HG03460 (cell line): Measurements from ENCODE around the gene NFIB.

ENCODE experiments used
- ATAC-seq: cut with Tn5 transposase; IDR thresholded peaks from one replicate; pipeline ENCODE4 v1.9.1; 2021; ENCODE audit not compliant: unreplicated experiment

NFIB gene

DNA sequence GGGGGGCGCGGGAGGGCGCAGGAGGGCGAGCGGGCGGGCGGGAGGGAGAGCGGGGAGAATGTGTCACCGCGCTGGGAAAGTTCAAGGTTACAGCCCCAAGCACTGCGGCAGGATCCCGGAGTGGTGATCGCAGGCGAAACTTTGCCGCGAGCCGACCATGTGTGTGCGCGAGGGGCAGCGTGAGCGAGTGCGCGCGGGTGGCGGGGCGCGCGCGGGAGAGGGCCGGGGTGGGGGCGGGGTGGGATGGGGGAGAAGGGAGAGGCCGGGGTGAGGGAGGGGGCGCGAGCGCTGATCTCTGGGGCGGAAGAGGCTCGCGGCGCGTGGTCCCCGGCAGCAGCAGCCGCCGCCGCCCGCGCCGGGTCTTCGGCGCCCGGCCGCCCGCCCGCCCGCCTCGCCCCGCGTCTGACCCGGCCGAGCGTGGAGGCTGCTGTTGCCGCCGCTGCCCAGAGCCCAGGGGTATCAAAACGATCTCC lies at the start of gene NFIB:
TSS of gene NFIB (minus strand) at position 191 of the 473 bp plus-strand sequence. CDS start 630 bp downstream, outside the sequence.
- ATAC-seq, result no peak

DNA sequence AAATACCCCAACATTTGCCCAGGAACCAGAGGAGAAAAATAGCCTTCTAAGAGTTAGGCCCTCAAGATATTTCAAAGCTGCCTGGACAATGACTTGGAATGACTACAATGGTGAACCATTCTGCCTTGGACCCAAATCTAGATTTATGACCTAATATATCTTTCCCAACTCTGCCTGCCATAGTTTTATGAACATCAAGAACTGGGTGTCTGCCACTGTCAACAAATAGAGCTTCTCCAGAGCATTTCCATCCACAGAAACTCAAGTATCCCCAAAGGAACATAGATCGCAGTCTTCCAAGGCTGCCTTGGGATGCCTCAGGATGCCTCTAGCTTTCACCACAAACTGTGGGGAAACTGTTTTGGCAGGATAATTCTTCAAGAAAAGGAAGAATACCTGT lies 48.2 kb upstream of the NFIB start:
- ATAC-seq, result no peak

GRCh38 chr9:14361074-14361473 lies 47.1 kb upstream of the NFIB start:
- ATAC-seq, result no peak

DNA sequence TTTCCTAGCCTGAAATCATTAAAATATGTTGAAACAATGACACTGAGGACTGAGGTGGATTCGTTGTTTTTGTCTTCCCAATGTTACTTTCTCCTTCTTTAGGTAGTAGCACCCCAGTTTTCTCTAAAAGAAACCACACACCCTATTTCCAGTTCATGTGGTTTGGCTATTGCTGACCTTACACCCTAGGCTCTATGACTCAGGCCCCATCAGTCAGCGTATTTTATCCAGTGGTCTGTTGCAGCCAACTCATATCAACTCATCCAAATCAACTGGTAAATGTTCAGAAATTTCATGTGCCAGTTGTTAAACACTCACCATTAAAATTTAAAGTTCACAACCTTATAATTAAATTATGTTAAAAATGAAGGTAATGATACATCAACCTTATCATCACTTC lies 44.6 kb upstream of the NFIB start:
- ATAC-seq, result no peak

GRCh38 chr9:14356351-14357265 lies 42.7 kb upstream of the NFIB start:
- no peak for ATAC-seq

DNA sequence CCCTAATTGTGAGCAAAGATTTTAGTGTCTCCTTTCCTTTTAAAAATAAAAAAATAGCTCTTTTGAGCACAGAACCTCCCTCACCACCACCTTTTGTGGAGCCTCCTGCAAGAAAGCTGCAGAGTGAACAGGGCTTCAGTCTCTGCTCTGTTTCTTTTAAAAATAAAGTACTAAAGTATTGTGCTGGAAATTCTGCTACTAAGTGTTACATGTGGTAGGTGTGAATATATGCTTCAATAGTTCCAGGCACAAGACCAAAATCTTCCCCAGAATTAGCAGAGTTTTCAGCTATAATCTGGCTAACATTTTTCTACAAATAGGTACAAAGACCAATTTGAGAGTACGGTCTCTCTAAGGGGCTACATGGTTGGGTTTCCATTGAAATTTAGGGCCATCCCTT lies 40.3 kb upstream of the NFIB start:
- no peak for ATAC-seq

GRCh38 chr9:14353222-14354056 lies 39.5 kb upstream of the NFIB start:
- ATAC-seq, result peak; percentile 94

GRCh38 chr9:14352503-14352902 lies 38.6 kb upstream of the NFIB start:
- no peak for ATAC-seq

GRCh38 chr9:14351221-14351836 lies 37.4 kb upstream of the NFIB start:
- no peak for ATAC-seq

DNA sequence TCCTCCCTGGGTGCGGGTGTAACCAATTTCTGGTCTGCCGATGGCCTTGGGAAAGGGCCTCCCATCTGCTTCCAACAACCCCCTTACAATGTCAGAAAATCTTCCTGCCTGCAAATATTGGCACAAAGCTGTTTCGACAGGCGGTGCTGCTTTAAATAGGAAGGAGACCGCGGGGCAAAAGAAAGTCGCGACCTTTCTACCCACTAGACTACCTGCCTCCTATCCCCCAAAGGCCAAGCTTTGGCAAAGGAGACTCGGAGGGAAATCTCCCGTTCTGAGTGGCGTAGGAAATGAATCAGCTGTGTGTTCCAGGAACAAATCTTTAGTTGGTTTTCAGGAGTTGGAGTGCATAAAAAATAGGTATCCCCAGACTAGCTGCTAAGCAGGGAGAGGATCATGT lies 36.8 kb upstream of the NFIB start:
- ATAC-seq, result no peak

GRCh38 chr9:14350349-14350728 lies 36.4 kb upstream of the NFIB start:
- ATAC-seq, result no peak

DNA sequence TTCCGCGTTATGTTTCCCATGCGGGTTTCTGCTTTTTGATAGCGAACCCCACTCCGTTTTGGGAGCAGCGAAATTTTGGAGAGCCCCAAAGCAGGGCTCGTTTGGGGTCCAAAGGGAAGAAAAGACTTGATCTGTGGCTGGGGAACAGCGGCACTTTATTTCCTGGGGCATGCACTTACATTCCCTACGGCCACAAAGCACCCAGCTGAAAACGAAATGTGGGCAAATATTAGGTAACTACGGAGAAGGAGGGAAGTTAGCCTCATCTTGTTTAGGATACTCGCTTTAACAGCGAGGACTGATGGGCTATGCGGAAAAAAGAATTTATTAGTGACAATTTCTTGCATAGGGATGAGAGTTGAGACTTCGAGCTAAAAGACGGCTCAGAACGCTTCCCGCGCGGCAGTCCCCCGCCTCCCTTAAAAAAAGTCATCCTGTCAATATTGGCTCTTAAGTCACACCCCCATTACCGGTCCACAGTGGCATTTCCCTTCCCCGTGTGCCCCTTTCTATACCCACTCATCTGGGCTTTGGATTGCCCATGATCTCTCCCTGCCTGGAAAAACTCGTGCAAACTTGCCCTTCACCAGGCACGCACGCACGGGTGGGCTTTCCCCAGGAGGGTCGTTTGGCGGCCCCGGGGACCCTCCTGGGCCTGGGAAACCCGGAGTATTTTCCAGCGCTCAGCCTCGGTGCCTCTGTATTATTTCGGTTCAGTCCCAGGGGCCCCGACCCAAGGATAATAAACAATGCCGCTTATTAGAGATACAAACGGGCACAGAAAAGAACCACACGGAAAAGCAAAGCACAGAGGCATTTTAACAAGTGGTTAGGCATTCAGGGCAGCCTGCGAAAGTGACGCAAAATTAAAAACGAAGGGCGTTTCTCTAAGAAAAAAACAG lies 35.8 kb upstream of the NFIB start:
- no peak for ATAC-seq

GRCh38 chr9:14349146-14349446 lies 35.2 kb upstream of the NFIB start:
- no peak for ATAC-seq

GRCh38 chr9:14348373-14349145 lies 34.6 kb upstream of the NFIB start:
- ATAC-seq, result no peak

DNA sequence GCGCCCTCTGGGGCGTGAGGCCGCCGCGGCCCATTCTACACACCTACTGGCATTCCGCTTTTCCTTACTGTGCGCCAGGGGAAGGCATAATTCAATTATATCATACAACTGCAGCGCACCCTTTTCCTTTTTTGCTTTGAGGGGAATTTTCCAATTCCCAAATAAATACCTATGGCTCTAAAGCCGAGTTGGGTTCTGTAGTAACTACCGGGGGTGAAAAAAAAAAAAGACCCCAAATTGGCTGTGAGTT lies 34.1 kb upstream of the NFIB start:
- no peak for ATAC-seq

- no peak for ATAC-seq
Observed at GRCh38 chr9:14347406-14348122, 33.6 kb upstream of the NFIB start.

DNA sequence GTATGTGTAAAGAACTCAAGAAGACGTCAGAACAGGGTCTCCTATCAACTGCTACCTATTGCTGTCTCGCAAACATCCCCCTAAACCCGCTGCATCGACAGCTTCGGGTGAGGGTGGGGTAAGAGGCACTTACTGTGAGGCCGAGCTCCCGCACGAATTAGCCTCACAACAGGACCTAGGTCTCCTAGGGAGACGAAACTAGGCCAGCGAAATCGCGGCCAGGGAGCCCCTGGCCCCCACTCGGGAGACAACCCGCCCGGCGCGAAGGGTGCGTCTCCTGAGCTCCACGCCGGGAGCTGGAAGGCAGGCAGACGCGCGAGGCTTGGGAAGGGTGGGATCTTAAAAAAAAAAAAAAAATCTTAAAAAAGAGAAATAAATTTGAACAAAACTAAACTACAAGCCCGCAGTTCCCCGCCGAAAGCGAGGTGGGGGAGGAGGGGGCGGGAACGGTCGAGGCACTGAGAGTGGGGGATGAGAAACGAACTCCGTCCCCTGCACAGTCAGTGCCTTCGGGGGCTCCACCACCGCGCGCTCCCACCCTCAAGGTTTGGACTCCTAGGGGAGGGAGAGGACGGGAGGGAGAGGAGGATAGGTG lies 33.0 kb upstream of the NFIB start:
- ATAC-seq, result no peak

DNA sequence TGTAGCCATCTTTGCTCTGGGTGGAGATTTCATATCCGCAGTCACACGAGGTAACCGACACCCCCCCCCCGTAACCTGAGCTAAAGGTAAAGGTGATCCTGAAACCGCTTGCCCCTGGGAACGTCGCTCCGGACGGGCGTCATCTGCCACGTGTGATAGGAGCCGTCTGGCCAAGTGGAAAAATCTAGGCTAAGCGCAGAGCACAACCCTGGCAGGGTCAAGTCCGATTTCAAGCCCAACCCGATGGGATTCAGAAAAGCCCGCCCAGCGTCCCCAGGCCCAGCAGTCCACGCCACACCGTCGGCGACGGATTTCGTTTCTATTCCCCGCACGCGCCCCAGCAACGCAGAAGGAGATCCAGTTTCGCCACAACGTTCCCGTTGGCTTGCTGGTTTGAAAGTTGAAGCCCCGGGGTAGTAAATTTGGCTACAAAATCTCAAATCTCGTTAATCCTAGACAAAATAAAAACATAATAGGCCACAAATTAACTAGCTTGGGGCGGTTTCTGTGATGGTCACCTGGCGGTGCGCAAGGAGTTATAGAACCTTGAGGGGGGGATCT lies 32.4 kb upstream of the NFIB start:
- no peak for ATAC-seq
